ENCODE measurements around the gene LRP6. TPM values are rescaled to one million over a fixed set of nuclear protein-coding genes. Genes with fewer than 3 reads are reported as not detected.
A peak's percentile ranks its signal among the peaks of the same experiment; 100 is the strongest.

Gene LRP6
- total RNA-seq, 1 donor from 2014 or later, result 40.9 TPM

DNA sequence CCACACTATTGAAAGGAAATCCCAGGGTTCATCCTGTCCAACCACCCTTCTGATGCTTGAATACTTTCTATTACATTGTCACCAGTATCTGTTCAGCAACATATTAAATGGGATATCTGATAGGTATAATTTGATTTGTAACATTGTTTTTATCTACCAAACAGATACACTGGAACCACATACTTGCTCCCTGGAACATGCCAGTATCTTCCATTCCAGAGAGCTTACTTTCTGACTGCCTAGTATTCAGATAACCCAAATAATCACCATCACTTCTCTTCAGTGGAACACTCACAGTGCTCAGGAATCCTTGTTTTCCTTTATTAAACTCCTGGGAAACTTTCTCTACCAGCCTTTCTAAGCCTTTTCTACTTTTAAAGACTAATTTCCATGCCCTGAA, 19.3 kb downstream of the LRP6 start:
- Histone ChIP-seq H4K20me1 (ENCODE audit: insufficient read depth, low read length) (peaks cover 63% of the 10 kb centered on the region), H2AFZ (ENCODE audit: low read depth, low read length) (no peak overlapping the region), H3K9me3 (ENCODE audit: insufficient read depth, low read depth, low read length) (no peaks in the 10 kb centered on the region), H3K9ac (ENCODE audit: low read length) (no peak overlapping the region), H3K4me1 (ENCODE audit: insufficient read depth, low read length) (no peaks in the 10 kb centered on the region), H3K36me3 (ENCODE audit: insufficient read depth, low read length) (peaks cover 3% of the 10 kb centered on the region), H3K4me2 (ENCODE audit: low read length) (no peak overlapping the region), H3K27ac (ENCODE audit: low read depth, low read length) (no peak overlapping the region), H3K79me2 (ENCODE audit: insufficient read depth, low read length) (peaks cover 91% of the 10 kb centered on the region), H3K4me3 (ENCODE audit: insufficient read depth, low read depth, low read length) (no peak overlapping the region), H3K27me3 (ENCODE audit: insufficient read depth, low read length) (no peaks in the 10 kb centered on the region)
- TF ChIP-seq, protein P1, sequence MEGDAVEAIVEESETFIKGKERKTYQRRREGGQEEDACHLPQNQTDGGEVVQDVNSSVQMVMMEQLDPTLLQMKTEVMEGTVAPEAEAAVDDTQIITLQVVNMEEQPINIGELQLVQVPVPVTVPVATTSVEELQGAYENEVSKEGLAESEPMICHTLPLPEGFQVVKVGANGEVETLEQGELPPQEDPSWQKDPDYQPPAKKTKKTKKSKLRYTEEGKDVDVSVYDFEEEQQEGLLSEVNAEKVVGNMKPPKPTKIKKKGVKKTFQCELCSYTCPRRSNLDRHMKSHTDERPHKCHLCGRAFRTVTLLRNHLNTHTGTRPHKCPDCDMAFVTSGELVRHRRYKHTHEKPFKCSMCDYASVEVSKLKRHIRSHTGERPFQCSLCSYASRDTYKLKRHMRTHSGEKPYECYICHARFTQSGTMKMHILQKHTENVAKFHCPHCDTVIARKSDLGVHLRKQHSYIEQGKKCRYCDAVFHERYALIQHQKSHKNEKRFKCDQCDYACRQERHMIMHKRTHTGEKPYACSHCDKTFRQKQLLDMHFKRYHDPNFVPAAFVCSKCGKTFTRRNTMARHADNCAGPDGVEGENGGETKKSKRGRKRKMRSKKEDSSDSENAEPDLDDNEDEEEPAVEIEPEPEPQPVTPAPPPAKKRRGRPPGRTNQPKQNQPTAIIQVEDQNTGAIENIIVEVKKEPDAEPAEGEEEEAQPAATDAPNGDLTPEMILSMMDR (IDR thresholded peaks at IDR 0.05; ENCODE audit: insufficient read depth, low read depth, low read length), result no peak
- no peak for TF ChIP-seq EZH2 (IDR thresholded peaks at IDR 0.05; ENCODE audit: insufficient read depth, low read length)
- no peak for DNase-seq (ENCODE audit: low read depth)
- Mint-ChIP-seq H3K27ac (ENCODE audit: unreplicated experiment) (no peak overlapping the region), H3K9me3 (ENCODE audit: unreplicated experiment) (no peaks in the 10 kb centered on the region), H3K4me3 (ENCODE audit: unreplicated experiment) (no peak overlapping the region), H3K4me1 (ENCODE audit: low read depth, unreplicated experiment) (peaks cover 11% of the 10 kb centered on the region), H3K36me3 (ENCODE audit: low read depth, unreplicated experiment) (peaks cover 12% of the 10 kb centered on the region), H3K27me3 (ENCODE audit: low read depth, unreplicated experiment) (no peaks in the 10 kb centered on the region)
- FAIRE-seq, result no peak

DNA sequence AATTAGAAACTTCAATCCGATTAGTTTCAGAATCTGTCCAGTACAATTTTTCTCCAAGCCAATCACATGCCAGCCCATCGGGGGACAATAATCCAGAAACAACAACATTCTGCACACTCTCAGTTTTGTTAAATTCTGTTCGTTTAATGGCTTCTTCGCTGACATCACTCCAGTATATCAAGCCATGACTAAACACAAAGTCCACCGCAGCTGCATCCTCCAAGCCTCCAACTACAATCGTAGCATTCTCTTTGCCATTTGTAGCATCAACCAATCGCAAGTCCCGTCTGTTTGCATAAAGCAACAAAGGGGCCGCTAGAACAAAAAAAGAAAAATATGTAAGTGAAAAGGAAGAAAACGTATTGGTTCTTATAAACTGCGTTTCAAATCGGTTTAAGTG, 22.5 kb downstream of the LRP6 start:
- Histone ChIP-seq H3K9me3 (ENCODE audit: insufficient read depth, low read depth, low read length) (no peaks in the 10 kb centered on the region), H3K79me2 (ENCODE audit: insufficient read depth, low read length) (peaks cover 91% of the 10 kb centered on the region), H3K27me3 (ENCODE audit: insufficient read depth, low read length) (no peaks in the 10 kb centered on the region), H3K4me2 (ENCODE audit: low read length) (no peak overlapping the region), H3K4me1 (ENCODE audit: insufficient read depth, low read length) (no peaks in the 10 kb centered on the region), H3K4me3 (ENCODE audit: insufficient read depth, low read depth, low read length) (no peak overlapping the region), H3K36me3 (ENCODE audit: insufficient read depth, low read length) (peaks cover 3% of the 10 kb centered on the region), H4K20me1 (ENCODE audit: insufficient read depth, low read length) (peaks cover 57% of the 10 kb centered on the region), H2AFZ (ENCODE audit: low read depth, low read length) (no peak overlapping the region), H3K9ac (ENCODE audit: low read length) (no peak overlapping the region), H3K27ac (ENCODE audit: low read depth, low read length) (no peak overlapping the region)
- no peaks in the 10 kb centered on the region for H3K27me3 Mint-ChIP-seq (ENCODE audit: low read depth, unreplicated experiment)
- H3K27ac Mint-ChIP-seq (ENCODE audit: unreplicated experiment), result no peak overlapping the region
- no peaks in the 10 kb centered on the region for H3K9me3 Mint-ChIP-seq (ENCODE audit: unreplicated experiment)
- FAIRE-seq, result no peak
- H3K36me3 Mint-ChIP-seq (ENCODE audit: low read depth, unreplicated experiment), result peaks cover 8% of the 10 kb centered on the region
- peak; percentile 61 for DNase-seq (ENCODE audit: low read depth)
- peaks cover 29% of the 10 kb centered on the region for H3K4me1 Mint-ChIP-seq (ENCODE audit: low read depth, unreplicated experiment)
- no peak overlapping the region for H3K4me3 Mint-ChIP-seq (ENCODE audit: unreplicated experiment)
- TF ChIP-seq, protein P1 (IDR thresholded peaks at IDR 0.05; ENCODE audit: insufficient read depth, low read depth, low read length), result no peak

DNA sequence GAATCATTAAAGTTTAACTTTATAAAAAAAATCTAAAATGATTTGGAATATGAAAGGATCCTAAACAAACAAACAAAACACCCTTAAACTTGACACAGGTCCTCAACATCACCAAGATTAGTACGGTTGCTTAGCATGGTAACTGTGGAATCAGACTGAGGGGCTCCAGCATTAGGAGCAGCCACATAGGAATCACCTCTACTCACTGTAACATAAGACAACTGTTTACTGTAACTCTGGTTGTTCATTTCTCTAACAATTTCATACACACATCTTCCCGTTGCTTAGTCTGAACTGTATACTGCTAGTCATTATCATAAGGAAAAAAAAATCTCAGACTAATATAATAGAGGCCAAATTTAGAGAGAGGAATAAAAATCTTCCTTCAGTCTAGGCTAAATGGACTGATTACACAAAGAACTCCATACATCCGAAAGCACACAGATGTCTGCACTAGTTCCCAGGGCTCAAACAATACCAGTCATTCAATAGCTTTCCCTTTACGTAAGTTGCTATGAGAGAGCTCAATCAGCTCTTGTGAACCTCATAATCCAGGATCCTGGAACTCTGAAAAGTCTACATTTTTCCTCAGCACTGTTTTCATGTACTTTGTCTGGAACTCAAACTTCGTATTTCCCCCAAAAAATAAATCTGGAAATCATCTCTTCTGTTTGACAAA, 26.0 kb downstream of the LRP6 start:
- Histone ChIP-seq H3K4me1 (ENCODE audit: insufficient read depth, low read length) (no peaks in the 10 kb centered on the region), H3K4me2 (ENCODE audit: low read length) (peak overlapping the region; percentile 62), H3K27me3 (ENCODE audit: insufficient read depth, low read length) (no peaks in the 10 kb centered on the region), H2AFZ (ENCODE audit: low read depth, low read length) (no peak overlapping the region), H4K20me1 (ENCODE audit: insufficient read depth, low read length) (peaks cover 66% of the 10 kb centered on the region), H3K79me2 (ENCODE audit: insufficient read depth, low read length) (peaks cover 95% of the 10 kb centered on the region), H3K36me3 (ENCODE audit: insufficient read depth, low read length) (peaks cover 3% of the 10 kb centered on the region), H3K9me3 (ENCODE audit: insufficient read depth, low read depth, low read length) (no peaks in the 10 kb centered on the region), H3K9ac (ENCODE audit: low read length) (peak overlapping the region; percentile 60), H3K27ac (ENCODE audit: low read depth, low read length) (peak overlapping the region; percentile 51), H3K4me3 (ENCODE audit: insufficient read depth, low read depth, low read length) (no peak overlapping the region)
- peak overlapping the region; percentile 73 for H3K4me3 Mint-ChIP-seq (ENCODE audit: unreplicated experiment)
- peak overlapping the region; percentile 96 for H3K27ac Mint-ChIP-seq (ENCODE audit: unreplicated experiment)
- DNase-seq (ENCODE audit: low read depth) (peak; percentile 77), FAIRE-seq (no peak)
- H3K9me3 Mint-ChIP-seq (ENCODE audit: unreplicated experiment), result no peaks in the 10 kb centered on the region
- peaks cover 25% of the 10 kb centered on the region for H3K4me1 Mint-ChIP-seq (ENCODE audit: low read depth, unreplicated experiment)
- peaks cover 11% of the 10 kb centered on the region for H3K36me3 Mint-ChIP-seq (ENCODE audit: low read depth, unreplicated experiment)
- no peak for TF ChIP-seq EZH2 (IDR thresholded peaks at IDR 0.05; ENCODE audit: insufficient read depth, low read length)
- TF ChIP-seq, protein P1 (IDR thresholded peaks at IDR 0.05; ENCODE audit: insufficient read depth, low read depth, low read length), result no peak
- no peaks in the 10 kb centered on the region for H3K27me3 Mint-ChIP-seq (ENCODE audit: low read depth, unreplicated experiment)

Measured in astrocyte (in vitro differentiated cells and primary cell).